NCI-H2227 (cell line): Measurements from ENCODE around the gene VSX1.
A peak's percentile ranks its signal among the peaks of the same experiment; 100 is the strongest.

Experiments
- DNase-seq: peaks from one replicate; lab custom pipeline; 2025; ENCODE audit not compliant: unreplicated experiment; lab: John Stamatoyannopoulos, UW

Gene VSX1

GRCh38 chr20:25066386-25066785 is 15.6 kb downstream of the VSX1 start:
- DNase-seq: no peak

GRCh38 chr20:25065625-25066338 is 16.2 kb downstream of the VSX1 start:
- DNase-seq: peak; percentile 50

GRCh38 chr20:25065072-25065624 is 16.8 kb downstream of the VSX1 start:
- no peak for DNase-seq

- DNase-seq: no peak
These were observed 17.3 kb downstream of the VSX1 start for GRCh38 chr20:25064561-25065071.

GRCh38 chr20:25063981-25064380 is 18.0 kb downstream of the VSX1 start:
- no peak for DNase-seq

- no peak for DNase-seq
These were observed 18.4 kb downstream of the VSX1 start for GRCh38 chr20:25063546-25063945.

GRCh38 chr20:25062841-25063240 is 19.1 kb downstream of the VSX1 start:
- no peak for DNase-seq

GRCh38 chr20:25061821-25062530 is 20.0 kb downstream of the VSX1 start:
- DNase-seq: no peak

- DNase-seq: no peak
These were observed 20.7 kb downstream of the VSX1 start for GRCh38 chr20:25061103-25061799.

- no peak for DNase-seq
These were observed 22.0 kb downstream of the VSX1 start for GRCh38 chr20:25059866-25060465.

- no peak for DNase-seq
These were observed 22.8 kb downstream of the VSX1 start for GRCh38 chr20:25058847-25059810.

GRCh38 chr20:25058051-25058846 is 23.7 kb downstream of the VSX1 start, which contains the start of gene ACSS1:
Gene ACSS1 (minus strand): TSS chr20:25058139. CDS start chr20:25058102, 37 bp downstream.
- DNase-seq: peak; percentile 20

GRCh38 chr20:25057234-25058050 is 24.5 kb downstream of the VSX1 start:
- DNase-seq: peak; percentile 62

- DNase-seq: no peak
These were observed 25.2 kb downstream of the VSX1 start for GRCh38 chr20:25056690-25057233.

- DNase-seq: no peak
These were observed 26.0 kb downstream of the VSX1 start for GRCh38 chr20:25055711-25056495.

GRCh38 chr20:25054995-25055629 is 26.8 kb downstream of the VSX1 start:
- DNase-seq: no peak
